GM12891 (cell line): ENCODE results near the gene ORC6.

Experiments used
- DNase-seq: peaks from one replicate; pipeline ENCODE4 v3.0.0; 2011; ENCODE audit warnings: low spot score; ENCODE audit not compliant: insufficient read length
- FAIRE-seq: peaks from 2 replicates; lab custom pipeline; 2011; peaks lifted over from hg19 to GRCh38; lab: Jason Lieb, UNC
- PAX5 ChIP-seq: IDR thresholded peaks from 2 replicates; pipeline ENCODE4 v1.6.1; 2011; ENCODE audit warnings: low read length, moderate library complexity, mild to moderate bottlenecking; ENCODE audit not compliant: insufficient read depth, severe bottlenecking
- POLR2A ChIP-seq: IDR thresholded peaks from 2 replicates; pipeline ENCODE4 v1.6.1; 2011; ENCODE audit warnings: low read depth, low read length, control low read depth
- POLR2AphosphoS5 ChIP-seq: IDR thresholded peaks from 2 replicates; pipeline ENCODE4 v1.6.1; 2011; ENCODE audit warnings: low read depth, low read length, control low read depth
- POU2F2 ChIP-seq: IDR thresholded peaks from 2 replicates; pipeline ENCODE4 v1.6.1; 2011; ENCODE audit warnings: low read depth, mild to moderate bottlenecking, control low read depth, low read length, moderate library complexity
- SPI1 ChIP-seq: IDR thresholded peaks from 2 replicates; pipeline ENCODE4 v1.6.1; 2011; ENCODE audit warnings: low read depth, low read length, control low read depth
- TAF1 ChIP-seq: IDR thresholded peaks from 2 replicates; pipeline ENCODE4 v1.6.1; 2011; ENCODE audit warnings: low read depth, low read length, control low read depth

The ORC6 gene

DNA sequence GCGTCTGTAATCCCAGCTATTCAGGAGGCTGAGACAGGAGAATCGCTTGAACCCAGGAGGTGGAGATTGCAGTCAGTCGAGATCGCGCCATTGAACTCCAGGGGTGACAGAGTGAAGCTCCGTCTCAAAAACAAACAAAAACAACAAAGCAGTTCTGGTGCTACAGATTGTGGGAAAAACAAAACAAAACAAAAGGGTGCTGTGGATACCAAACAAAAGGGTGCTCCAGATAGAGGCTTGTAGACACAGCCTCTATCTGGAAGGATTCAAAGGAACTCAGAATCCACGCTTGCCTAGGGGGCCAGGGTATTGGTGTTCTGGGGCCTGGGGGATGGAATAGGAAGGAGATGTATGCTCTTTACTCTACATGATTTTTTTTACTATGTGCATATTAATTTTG, 56.2 kb downstream of the ORC6 start:
- no peak for TF ChIP-seq PAX5
- FAIRE-seq (no peak), DNase-seq (no peak)

GRCh38 chr16:46746821-46747776, 57.6 kb downstream of the ORC6 start:
- DNase-seq (no peak), FAIRE-seq (no peak)
- TF ChIP-seq PAX5 (no peak), TAF1 (no peak), POLR2A (no peak), SPI1 (no peak), POU2F2 (no peak), POLR2AphosphoS5 (no peak)
